DND-41 (cell line): ENCODE data around the gene GPATCH2.

Experiments
- EZH2 ChIP-seq: IDR thresholded peaks from 3 replicates; pipeline ENCODE4 v1.6.1; 2012; ENCODE audit warnings: borderline replicate concordance, low read depth, mild to moderate bottlenecking, moderate library complexity, low read length, inconsistent platforms; ENCODE audit not compliant: severe bottlenecking
- TF ChIP-seq, protein P1 (sequence below): IDR thresholded peaks from 2 replicates; pipeline ENCODE4 v1.5.1; 2012; ENCODE audit warnings: borderline replicate concordance, low read length, moderate library complexity, mild to moderate bottlenecking; ENCODE audit not compliant: poor library complexity, severe bottlenecking; ENCODE audit errors: extremely low read depth

DNA sequence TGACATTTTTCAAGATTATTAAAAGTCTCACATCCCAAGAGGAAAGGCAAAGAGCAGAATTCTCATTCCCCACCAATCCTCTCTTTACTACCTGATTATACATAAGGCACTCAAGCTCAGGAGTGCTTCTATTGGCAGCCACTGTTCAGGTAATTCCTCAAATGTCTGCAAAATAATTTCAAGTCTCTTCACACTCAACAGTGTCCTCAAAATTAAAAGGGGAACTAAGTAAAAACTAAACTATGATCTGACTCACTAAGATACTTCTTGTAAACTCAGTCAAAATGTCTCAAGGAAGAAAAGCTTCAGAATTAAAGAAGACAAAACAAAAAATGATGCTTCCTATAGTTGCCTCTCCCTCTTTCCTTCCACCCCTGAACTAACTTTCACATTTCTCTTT is 135.6 kb downstream of the GPATCH2 start:
- TF ChIP-seq, protein P1, sequence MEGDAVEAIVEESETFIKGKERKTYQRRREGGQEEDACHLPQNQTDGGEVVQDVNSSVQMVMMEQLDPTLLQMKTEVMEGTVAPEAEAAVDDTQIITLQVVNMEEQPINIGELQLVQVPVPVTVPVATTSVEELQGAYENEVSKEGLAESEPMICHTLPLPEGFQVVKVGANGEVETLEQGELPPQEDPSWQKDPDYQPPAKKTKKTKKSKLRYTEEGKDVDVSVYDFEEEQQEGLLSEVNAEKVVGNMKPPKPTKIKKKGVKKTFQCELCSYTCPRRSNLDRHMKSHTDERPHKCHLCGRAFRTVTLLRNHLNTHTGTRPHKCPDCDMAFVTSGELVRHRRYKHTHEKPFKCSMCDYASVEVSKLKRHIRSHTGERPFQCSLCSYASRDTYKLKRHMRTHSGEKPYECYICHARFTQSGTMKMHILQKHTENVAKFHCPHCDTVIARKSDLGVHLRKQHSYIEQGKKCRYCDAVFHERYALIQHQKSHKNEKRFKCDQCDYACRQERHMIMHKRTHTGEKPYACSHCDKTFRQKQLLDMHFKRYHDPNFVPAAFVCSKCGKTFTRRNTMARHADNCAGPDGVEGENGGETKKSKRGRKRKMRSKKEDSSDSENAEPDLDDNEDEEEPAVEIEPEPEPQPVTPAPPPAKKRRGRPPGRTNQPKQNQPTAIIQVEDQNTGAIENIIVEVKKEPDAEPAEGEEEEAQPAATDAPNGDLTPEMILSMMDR = no peak
- TF ChIP-seq EZH2 = no peak
